ENCODE measurements around the gene CDK18. TPM values are rescaled to one million over a fixed set of nuclear protein-coding genes. Genes with fewer than 3 reads are reported as not detected.

The CDK18 gene
- total RNA-seq, 1 donor from 2014 or later, result 26.4 TPM

GRCh38 chr1:205519541-205520131 is 15.2 kb downstream of the CDK18 start:
- Mint-ChIP-seq H3K9me3 (no peaks in the 10 kb centered on the region), H3K27ac (ENCODE audit: unreplicated experiment) (peak overlapping the region; percentile 69), H3K36me3 (ENCODE audit: low read depth) (no peaks in the 10 kb centered on the region), H3K4me1 (peaks cover 61% of the 10 kb centered on the region), H3K27me3 (ENCODE audit: low read depth) (no peaks in the 10 kb centered on the region), H3K4me3 (peak overlapping the region; percentile 77)
- TF ChIP-seq CTCF (conservative IDR thresholded peaks at IDR 0.05), result no peak
- no peak for DNase-seq (ENCODE audit: low read depth, low spot score)

GRCh38 chr1:205520709-205521108 is 16.2 kb downstream of the CDK18 start:
- no peak overlapping the region for H3K4me3 Mint-ChIP-seq
- H3K27ac Mint-ChIP-seq (ENCODE audit: unreplicated experiment), result no peak overlapping the region
- no peaks in the 10 kb centered on the region for H3K9me3 Mint-ChIP-seq
- no peaks in the 10 kb centered on the region for H3K36me3 Mint-ChIP-seq (ENCODE audit: low read depth)
- H3K4me1 Mint-ChIP-seq, result peaks cover 53% of the 10 kb centered on the region
- TF ChIP-seq CTCF (conservative IDR thresholded peaks at IDR 0.05), result no peak
- no peak for DNase-seq (ENCODE audit: low read depth, low spot score)
- no peaks in the 10 kb centered on the region for H3K27me3 Mint-ChIP-seq (ENCODE audit: low read depth)

GRCh38 chr1:205521686-205522085 is 17.2 kb downstream of the CDK18 start:
- no peak for TF ChIP-seq CTCF (conservative IDR thresholded peaks at IDR 0.05)
- Mint-ChIP-seq H3K4me3 (no peak overlapping the region), H3K4me1 (peaks cover 44% of the 10 kb centered on the region), H3K27me3 (ENCODE audit: low read depth) (no peaks in the 10 kb centered on the region), H3K27ac (ENCODE audit: unreplicated experiment) (peak overlapping the region; percentile 50), H3K9me3 (no peaks in the 10 kb centered on the region), H3K36me3 (ENCODE audit: low read depth) (no peaks in the 10 kb centered on the region)
- DNase-seq (ENCODE audit: low read depth, low spot score), result no peak

GRCh38 chr1:205522692-205523091 is 18.2 kb downstream of the CDK18 start:
- TF ChIP-seq CTCF (conservative IDR thresholded peaks at IDR 0.05), result no peak
- Mint-ChIP-seq H3K36me3 (ENCODE audit: low read depth) (no peaks in the 10 kb centered on the region), H3K27ac (ENCODE audit: unreplicated experiment) (no peak overlapping the region), H3K4me3 (no peak overlapping the region), H3K9me3 (no peaks in the 10 kb centered on the region), H3K4me1 (peaks cover 37% of the 10 kb centered on the region), H3K27me3 (ENCODE audit: low read depth) (no peaks in the 10 kb centered on the region)
- no peak for DNase-seq (ENCODE audit: low read depth, low spot score)

- H3K27ac Mint-ChIP-seq (ENCODE audit: unreplicated experiment), result no peak overlapping the region
- no peaks in the 10 kb centered on the region for H3K27me3 Mint-ChIP-seq (ENCODE audit: low read depth)
- H3K4me3 Mint-ChIP-seq, result no peak overlapping the region
- H3K9me3 Mint-ChIP-seq, result no peaks in the 10 kb centered on the region
- H3K36me3 Mint-ChIP-seq (ENCODE audit: low read depth), result no peaks in the 10 kb centered on the region
- no peak for DNase-seq (ENCODE audit: low read depth, low spot score)
- peaks cover 35% of the 10 kb centered on the region for H3K4me1 Mint-ChIP-seq
- no peak for TF ChIP-seq CTCF (conservative IDR thresholded peaks at IDR 0.05)
Measured at GRCh38 chr1:205523261-205523890, 18.9 kb downstream of the CDK18 start.
